ENCODE data around the gene MTNR1A. TPM values are rescaled to one million over a fixed set of nuclear protein-coding genes. Genes with fewer than 3 reads are reported as not detected.

MTNR1A gene
- total and polyA plus RNA-seq, 2 donors (not counting 3 experiments of a cell fraction or from before 2014, with no cell fraction given), result not detected

GRCh38 chr4:186485150-186485549 lies 70.2 kb downstream of the MTNR1A start:
- intact Hi-C loops (cut with micrococcal nuclease), result no loop called here
- TF ChIP-seq GATA2 (IDR thresholded peaks at IDR 0.05; ENCODE audit: insufficient read depth, insufficient read length, low read depth, low read length), result no peak
- TF ChIP-seq POLR2A (IDR thresholded peaks at IDR 0.05; ENCODE audit: low read depth, low read length), result no peak
- no peak for TF ChIP-seq MYC (IDR thresholded peaks at IDR 0.05; ENCODE audit: low read depth, low read length)
- no peak for TF ChIP-seq POLR2AphosphoS5 (IDR thresholded peaks at IDR 0.05; ENCODE audit: insufficient read depth, low read depth, low read length)
- no peak for TF ChIP-seq CTCF (IDR thresholded peaks at IDR 0.05; ENCODE audit: extremely low read depth in 1 of 2, insufficient read depth in 1 of 2, low read depth in 1 of 2, low read length in 2 of 2)
- no peak for TF ChIP-seq FOS (IDR thresholded peaks at IDR 0.05; ENCODE audit: borderline replicate concordance, insufficient read depth, low read length)
- TF ChIP-seq EZH2 (IDR thresholded peaks at IDR 0.05; ENCODE audit: borderline replicate concordance, low read depth, low read length, severe bottlenecking), result no peak
- no peak for TF ChIP-seq MAX (IDR thresholded peaks at IDR 0.05; ENCODE audit: insufficient read depth, insufficient read length)
- TF ChIP-seq JUN (IDR thresholded peaks at IDR 0.05; ENCODE audit: borderline replicate concordance, insufficient read depth, insufficient read length, low read depth), result no peak
- Histone ChIP-seq H2AFZ (ENCODE audit: low read depth, low read length) (no peak overlapping the region), H3K36me3 (ENCODE audit: control insufficient read depth in 2 of 2, extremely low read depth in 1 of 2, insufficient read depth in 2 of 2, low read length in 2 of 2) (no peaks in the 10 kb centered on the region), H3K27ac (ENCODE audit: insufficient read depth, low read depth, low read length) (no peak overlapping the region), H3K4me3 (replicated peaks in 1 of 3; ENCODE audit: insufficient read depth in 1 of 3, low read depth in 1 of 3, low read length in 3 of 3) (no peak overlapping the region), H3K79me2 (ENCODE audit: control insufficient read depth, insufficient read depth, low read length) (no peaks in the 10 kb centered on the region), H4K20me1 (replicated peaks; ENCODE audit: control insufficient read depth, extremely low read depth, insufficient read depth, low read length) (no peaks in the 10 kb centered on the region), H3K4me2 (ENCODE audit: insufficient read depth, low read length) (no peak overlapping the region), H3K27me3 (ENCODE audit: control insufficient read depth in 2 of 2, insufficient read depth in 2 of 2, low read length in 2 of 2) (no peaks in the 10 kb centered on the region), H3K9me3 (replicated peaks; ENCODE audit: control insufficient read depth, insufficient read depth, low read length) (no peaks in the 10 kb centered on the region), H3K4me1 (ENCODE audit: control insufficient read depth, extremely low read depth, insufficient read depth, low read length) (no peaks in the 10 kb centered on the region), H3K9ac (replicated peaks; ENCODE audit: extremely low read depth, insufficient read depth, low read length) (no peak overlapping the region), H3K9me1 (replicated peaks; ENCODE audit: control insufficient read depth, extremely low read depth, insufficient read depth, low read length) (no peaks in the 10 kb centered on the region)
- FAIRE-seq (no peak), DNase-seq (ENCODE audit: low read depth, low spot score) (no peak)
- CTCF ChIA-PET, result no interaction called here
- POLR2A ChIA-PET, result no interaction called here
- dilution Hi-C loops (cut with MboI; ENCODE audit: extremely low pct_ligation_motif_present, low sequenced_read_pairs), result no loop called here
- BruUV-seq (replicated peaks), result no TSS peak

Measured in endothelial cell of umbilical vein (primary cell).